H1 (cell line): ENCODE data around the gene COG7. TPM values are rescaled to one million over a fixed set of nuclear protein-coding genes. Genes with fewer than 3 reads are reported as not detected.

Experiments used
- CTCF ChIA-PET: fragments of 300-600 bp; sonication (Branson Sonifier 250); formaldehyde crosslinking; loops from one replicate; lab custom pipeline; 2021; ENCODE audit not compliant: partially characterized antibody; lab: Charles Lee
- POLR2A ChIA-PET: fragments of 300-600 bp; sonication (Branson Sonifier 250); formaldehyde crosslinking; loops from one replicate; lab custom pipeline; 2021; ENCODE audit warnings: inconsistent platforms; ENCODE audit not compliant: partially characterized antibody; lab: Charles Lee
- DNase-seq, 2 experiments: peaks; one replicate each; pipeline versions ENCODE4 v3.0.0 to v3.0.0-alpha.2; 2010 to 2022; ENCODE audit warnings: low spot score in 2 of 2, low read depth in 1 of 2, mixed read lengths in 1 of 2
- FAIRE-seq: peaks from 2 replicates; lab custom pipeline; 2011; peaks lifted over from hg19 to GRCh38; lab: Jason Lieb, UNC
- H2AFZ ChIP-seq: 2 replicates; pipeline ENCODE4 v1.8.1; 2012; ENCODE audit warnings: low read length, inconsistent platforms
- H2AK5ac ChIP-seq: 2 replicates; pipeline ENCODE4 v1.6.1; 2013; ENCODE audit warnings: low read depth, low read length
- H2BK120ac ChIP-seq: replicated peaks from 2 replicates; pipeline ENCODE3; 2013; ENCODE audit warnings: low read depth, low read length, inconsistent platforms
- H2BK12ac ChIP-seq: 2 replicates; pipeline ENCODE4 v1.6.1; 2013; ENCODE audit warnings: low read depth, low read length
- H2BK15ac ChIP-seq: 2 replicates; pipeline ENCODE4 v1.6.1; 2013; ENCODE audit warnings: low read length
- H2BK20ac ChIP-seq: 2 replicates; pipeline ENCODE4 v1.6.1; 2013; ENCODE audit warnings: low read length
- H2BK5ac ChIP-seq: 2 replicates; pipeline ENCODE4 v1.6.1; 2013; ENCODE audit warnings: low read depth, low read length
- H3K14ac ChIP-seq: 2 replicates; pipeline ENCODE4 v1.6.1; 2013; ENCODE audit warnings: inconsistent platforms; ENCODE audit not compliant: insufficient read length
- H3K18ac ChIP-seq: 2 replicates; pipeline ENCODE4 v1.6.1; 2013; ENCODE audit warnings: low read length; ENCODE audit errors: extremely low read depth
- H3K23ac ChIP-seq: 2 replicates; pipeline ENCODE4 v1.6.1; 2013; ENCODE audit warnings: inconsistent platforms; ENCODE audit not compliant: insufficient read length
- H3K23me2 ChIP-seq: 2 replicates; pipeline ENCODE4 v1.6.1; 2013; ENCODE audit warnings: low read depth, low read length
- H3K27ac ChIP-seq: 2 replicates; pipeline ENCODE4 v1.6.1; 2011; ENCODE audit warnings: low read depth, low read length, inconsistent platforms
- H3K27me3 ChIP-seq, 4 experiments: replicated peaks in 1 of 4; 1 replicate in 1 of 4; 2 replicates in 3 of 4; pipeline versions ENCODE4 v1.6.1 to v1.8.1; 2011 to 2013; ENCODE audit warnings: low read length in 3 of 4, mild to moderate bottlenecking in 3 of 4, inconsistent platforms in 2 of 4, mixed read lengths in 2 of 4, moderate library complexity in 1 of 4; ENCODE audit not compliant: control insufficient read depth in 3 of 4, insufficient read depth in 3 of 4; ENCODE audit errors: extremely low read depth in 1 of 4
- H3K36me3 ChIP-seq, 4 experiments: 2 replicates each; pipeline versions ENCODE4 v1.6.1 to v1.8.1; 2011 to 2013; ENCODE audit warnings: mild to moderate bottlenecking in 4 of 4, low read length in 3 of 4, moderate library complexity in 2 of 4, control low read depth in 1 of 4, inconsistent platforms in 1 of 4; ENCODE audit not compliant: insufficient read depth in 4 of 4, control insufficient read depth in 2 of 4
- H3K4ac ChIP-seq: replicated peaks from 2 replicates; pipeline ENCODE3; 2013; ENCODE audit warnings: low read length, low read depth, mixed read lengths, inconsistent platforms; ENCODE audit not compliant: insufficient read length
- H3K4me1 ChIP-seq, 4 experiments: replicated peaks in 1 of 4; 1 replicate in 1 of 4; 2 replicates in 3 of 4; pipeline versions ENCODE4 v1.6.1 to v1.8.1; 2011 to 2013; ENCODE audit warnings: low read length in 3 of 4, inconsistent platforms in 2 of 4, mixed read lengths in 1 of 4; ENCODE audit not compliant: insufficient read depth in 4 of 4, control insufficient read depth in 3 of 4
- H3K4me2 ChIP-seq, 2 experiments: 2 replicates each; pipeline versions ENCODE4 v1.6.1 to v1.8.1; 2011 to 2013; ENCODE audit warnings: low read depth in 2 of 2, low read length in 2 of 2, control low read depth in 1 of 2, inconsistent platforms in 1 of 2, mild to moderate bottlenecking in 1 of 2; ENCODE audit not compliant: insufficient read depth in 1 of 2
- H3K4me3 ChIP-seq, 4 experiments: fragments of 200-600, 300-600 bp in 1 of 4; sonication (generic), shearing (Covaris generic), sonication (Bioruptor Twin) in 1 of 4; 2 replicates each; pipeline versions ENCODE4 v1.5.1 to v1.8.1; 2011 to 2016; ENCODE audit warnings: low read length in 4 of 4, low read depth in 3 of 4, control low read depth in 2 of 4, inconsistent platforms in 2 of 4, mild to moderate bottlenecking in 2 of 4, mixed read lengths in 1 of 4, moderate library complexity in 1 of 4; ENCODE audit not compliant: insufficient read depth in 2 of 4; ENCODE audit errors: extremely low read depth in 1 of 4
- H3K56ac ChIP-seq: replicated peaks from 2 replicates; pipeline ENCODE3; 2013; ENCODE audit warnings: low read depth, mild to moderate bottlenecking, mixed read lengths, low read length, inconsistent platforms; ENCODE audit not compliant: insufficient read length
- H3K79me1 ChIP-seq: 2 replicates; pipeline ENCODE4 v1.6.1; 2013; ENCODE audit warnings: low read depth, low read length, control low read depth
- H3K79me2 ChIP-seq, 2 experiments: 2 replicates each; pipeline versions ENCODE4 v1.6.1 to v1.8.1; 2012 to 2013; ENCODE audit warnings: low read length in 2 of 2, mild to moderate bottlenecking in 2 of 2, inconsistent platforms in 1 of 2; ENCODE audit not compliant: insufficient read depth in 2 of 2, control insufficient read depth in 1 of 2
- H3K9ac ChIP-seq, 4 experiments: replicated peaks in 1 of 4; 1 replicate in 1 of 4; 2 replicates in 3 of 4; pipeline versions ENCODE4 v1.6.1 to v1.8.1; 2011 to 2013; ENCODE audit warnings: low read depth in 3 of 4, low read length in 3 of 4, control low read depth in 2 of 4, mild to moderate bottlenecking in 2 of 4, moderate library complexity in 2 of 4, inconsistent platforms in 1 of 4; ENCODE audit errors: extremely low read depth in 1 of 4
- H3K9me3 ChIP-seq, 2 experiments: 2 replicates each; pipeline versions ENCODE4 v1.6.1 to v1.8.1; 2012 to 2013; ENCODE audit warnings: mild to moderate bottlenecking in 2 of 2, moderate library complexity in 2 of 2, control low read depth in 1 of 2, inconsistent platforms in 1 of 2, low read depth in 1 of 2, low read length in 1 of 2, mixed read lengths in 1 of 2; ENCODE audit not compliant: insufficient read depth in 2 of 2
- H4K20me1 ChIP-seq, 2 experiments: replicated peaks in 1 of 2; 2 replicates each; pipeline versions ENCODE3 to v1.8.1; 2011 to 2013; ENCODE audit warnings: inconsistent platforms in 2 of 2, low read length in 2 of 2, mild to moderate bottlenecking in 1 of 2; ENCODE audit not compliant: insufficient read depth in 2 of 2, control insufficient read depth in 1 of 2
- H4K5ac ChIP-seq: 2 replicates; pipeline ENCODE4 v1.6.1; 2013; ENCODE audit warnings: low read length, low read depth, mixed read lengths, inconsistent platforms; ENCODE audit not compliant: insufficient read length
- H4K8ac ChIP-seq: 2 replicates; pipeline ENCODE4 v1.8.0; 2013; ENCODE audit warnings: mild to moderate bottlenecking, moderate library complexity, low read length, inconsistent platforms; ENCODE audit not compliant: insufficient read depth; ENCODE audit errors: extremely low read depth
- H4K91ac ChIP-seq: replicated peaks from 2 replicates; pipeline ENCODE3; 2013; ENCODE audit warnings: low read length, mixed read lengths, inconsistent platforms; ENCODE audit not compliant: insufficient read length
- CREB1 ChIP-seq: IDR thresholded peaks from 2 replicates; pipeline ENCODE4 v1.6.1; 2012; ENCODE audit warnings: inconsistent platforms
- CTBP2 ChIP-seq: IDR thresholded peaks from 2 replicates; pipeline ENCODE4 v1.7.0; 2011; ENCODE audit warnings: borderline replicate concordance, mild to moderate bottlenecking, moderate library complexity, mixed read lengths, low read length; ENCODE audit not compliant: insufficient read depth, insufficient read length
- HDAC6 ChIP-seq: IDR thresholded peaks from one replicate; pipeline ENCODE4 v1.7.1; 2012; ENCODE audit warnings: low read depth, mild to moderate bottlenecking, inconsistent platforms, low read length, moderate library complexity
- KDM4A ChIP-seq: IDR thresholded peaks from one replicate; pipeline ENCODE4 v1.7.1; 2012; ENCODE audit warnings: low read depth, mild to moderate bottlenecking, moderate library complexity, low read length, inconsistent platforms; ENCODE audit not compliant: severe bottlenecking
- KDM5A ChIP-seq: fragments of 200-600 bp; IDR thresholded peaks from 2 replicates; pipeline ENCODE4 v1.7.1; 2012; ENCODE audit warnings: mild to moderate bottlenecking, low read length, inconsistent platforms, mixed read lengths
- MAFK ChIP-seq: IDR thresholded peaks from 2 replicates; pipeline ENCODE4 v1.6.1; 2012; ENCODE audit warnings: low read depth, mild to moderate bottlenecking, improper control_type of control experiment, low read length
- NRF1 ChIP-seq: IDR thresholded peaks from 2 replicates; pipeline ENCODE4 v1.6.1; 2011; ENCODE audit warnings: mild to moderate bottlenecking, low read depth, low read length, improper control_type of control experiment
- POU5F1 ChIP-seq: IDR thresholded peaks from 2 replicates; pipeline ENCODE4 v1.6.1; 2011; ENCODE audit warnings: low read depth, mild to moderate bottlenecking, low read length, moderate library complexity
- SIN3A ChIP-seq, 2 experiments: IDR thresholded peaks in 1 of 2; conservative IDR thresholded peaks in 1 of 2; 2 replicates each; pipeline ENCODE4 v1.6.1; 2011 to 2012; ENCODE audit warnings: low read length in 2 of 2, improper control_type of control experiment in 1 of 2, low read depth in 1 of 2, mild to moderate bottlenecking in 1 of 2
- TAF7 ChIP-seq: optimal IDR thresholded peaks from 2 replicates; pipeline ENCODE3; 2011; ENCODE audit warnings: low read depth, mild to moderate bottlenecking, inconsistent platforms, low read length, moderate library complexity, borderline replicate concordance
- TBP ChIP-seq: IDR thresholded peaks from 2 replicates; pipeline ENCODE4 v1.6.1; 2011; ENCODE audit warnings: low read depth, low read length, improper control_type of control experiment
- TCF12 ChIP-seq: IDR thresholded peaks from 2 replicates; pipeline ENCODE4 v1.6.1; 2011; ENCODE audit warnings: low read depth, mild to moderate bottlenecking, low read length
- WGBS, 2 experiments: shearing (Covaris generic) in 1 of 2; methylation state at CpG; one replicate each; pipeline versions ENCODE4 v1.1.6 to v1.1.7; 2013 to 2015; ENCODE audit warnings: low lambda C conversion rate in 2 of 2, mixed read lengths in 2 of 2, inconsistent platforms in 1 of 2, low coverage in 1 of 2, missing lambda C conversion rate in 1 of 2; ENCODE audit not compliant: insufficient replicate concordance in 2 of 2, insufficient coverage in 1 of 2, insufficient read length in 1 of 2; ENCODE audit errors: extremely low coverage in 1 of 2, missing lambda C conversion rate in 1 of 2; 5-methylcytosine and 5-hydroxymethylcytosine counted together
- polyA plus RNA-seq, 7 experiments: library from polyadenylated mRNA; depleted of rRNA in 3 of 7; stranded (reverse) in 5 of 7; unstranded in 2 of 7; fragments of >200 nt in 5 of 7; fragments of 200-250 nt in 2 of 7; gene quantifications; 1 replicate in 5 of 7; 2 replicates in 1 of 7; 4 replicates in 1 of 7; pipeline versions ENCODE4 v1.2.1 to v1.2.3, GENCODE V29; 2011 to 2013; ENCODE audit warnings: missing spikeins in 2 of 7, mixed read lengths in 2 of 7
- total RNA-seq: library from RNA; stranded (reverse); fragmentation: NEBNext Ultra II Directional; extraction: Animal tissue kit (Norgen Biotek cat#: 25700); gene quantifications from 2 replicates; pipeline ENCODE4 v1.2.1, GENCODE V29; 2021

The COG7 gene
- total and polyA plus RNA-seq, 2 of the 8 experiments (the other 6 are each of a cell fraction or from before 2014, with no cell fraction given): 17.2 to 40.4 TPM

DNA sequence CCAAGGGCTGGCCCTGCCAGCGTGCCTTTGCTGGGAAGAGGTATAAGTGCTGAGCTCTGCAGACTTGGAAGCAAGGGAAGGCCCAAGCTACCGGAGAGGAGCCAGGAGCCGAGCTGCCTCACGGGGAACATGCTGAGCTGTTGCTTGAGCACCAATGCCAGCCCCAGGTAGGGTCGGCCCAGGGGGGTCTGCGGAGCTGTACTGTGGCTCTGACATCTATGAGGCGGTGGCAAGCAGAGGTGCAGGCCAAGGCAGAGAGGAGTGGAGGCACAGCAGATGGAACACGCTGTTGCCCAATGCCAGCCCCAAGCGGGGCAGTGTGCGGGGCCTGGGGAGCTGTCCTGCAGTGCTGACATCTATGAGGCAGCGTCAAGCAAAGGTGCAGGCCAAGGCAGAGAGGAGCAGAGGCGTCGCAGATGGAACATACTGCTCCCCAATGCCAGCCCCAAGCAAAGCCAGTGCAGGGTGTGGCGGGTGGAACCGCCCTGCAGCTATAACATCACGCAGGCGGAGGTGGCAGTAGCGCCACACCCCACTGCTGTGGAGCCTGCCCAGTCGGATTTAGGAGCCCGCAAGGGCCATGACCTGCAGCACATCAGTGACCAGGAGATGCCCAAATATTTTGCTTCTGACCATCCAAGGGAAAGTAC lies 47.3 kb upstream of the COG7 start:
- Histone ChIP-seq H2AFZ (no peak overlapping the region), H3K27ac (no peak overlapping the region), H2BK5ac (no peak overlapping the region), H4K5ac (no peak overlapping the region), H3K23me2 (no peaks in the 10 kb centered on the region), H4K20me1 (peaks cover 33 to 46% of the 10 kb centered on the region in 2 experiments), H3K4me3 (no peak overlapping the region), H2BK20ac (no peak overlapping the region), H3K56ac (no peak overlapping the region), H4K91ac (no peak overlapping the region), H3K18ac (no peak overlapping the region), H3K9me3 (no peaks in the 10 kb centered on the region), H3K4me2 (no peak overlapping the region), H2AK5ac (no peak overlapping the region), H3K79me2 (peaks cover 18 to 94% of the 10 kb centered on the region in 2 experiments), H2BK15ac (no peak overlapping the region), H3K4me1 (peaks cover 0 to 13% (median 0%) of the 10 kb centered on the region in 4 experiments; a peak in 4 of 7 replicates), H3K23ac (no peak overlapping the region), H3K9ac (peak overlapping the region in 2 of 4 experiments; percentile 20 to 35; a peak in 1 of 7 replicates), H3K14ac (no peak overlapping the region), H3K36me3 (peaks cover 4 to 12% (median 7%) of the 10 kb centered on the region in 4 experiments; a peak in 7 of 8 replicates), H4K8ac (no peak overlapping the region), H2BK12ac (no peak overlapping the region), H3K79me1 (peaks cover 30% of the 10 kb centered on the region), H3K4ac (no peak overlapping the region), H3K27me3 (no peaks in the 10 kb centered on the region), H2BK120ac (no peak overlapping the region)
- 88% methylated on average over 20 of the region's 20 CpGs; no CpG with 5 or more reads in 1 of the 2 experiments for WGBS, 2 experiments
- DNase-seq (no peak), FAIRE-seq (no peak)
- POLR2A ChIA-PET: interaction anchor here (0.7 to 2.7 kb wide), 11 partner anchors 8 to 131 kb away, joined by 3 to 29 read pairs (median 4); partner anchors contain the start of genes EARS2, GGA2 and UBFD1
- CTCF ChIA-PET: interaction anchor here (0.9 to 2.1 kb wide), 6 partner anchors 10 to 317 kb away, joined by 3 to 7 read pairs (median 3); partner anchors contain the start of genes NDUFAB1 and PLK1
- TF ChIP-seq NRF1: no peak
- no peak for TF ChIP-seq KDM5A
- no peak for TF ChIP-seq TBP
- no peak for TF ChIP-seq TAF7
- TF ChIP-seq KDM4A: no peak
- TF ChIP-seq TCF12: no peak
- no peak for TF ChIP-seq MAFK
- TF ChIP-seq CTBP2: no peak
- TF ChIP-seq SIN3A (conservative IDR thresholded peaks at IDR 0.05 in 1 of 2, IDR thresholded peaks at IDR 0.05 in 1 of 2; ENCODE audit: low read depth in 1 of 2, low read length in 2 of 2): no peak
- TF ChIP-seq HDAC6: no peak
- no peak for TF ChIP-seq POU5F1
- TF ChIP-seq CREB1: no peak
